CD1c-positive myeloid dendritic cell (primary cell): ENCODE data around the gene CCL21.
A peak's percentile ranks its signal among the peaks of the same experiment; 100 is the strongest.

Experiments
- DNase-seq: peaks from one replicate; pipeline ENCODE4 v3.0.0-alpha.2; 2016; ENCODE audit errors: extremely low spot score

The CCL21 gene

DNA sequence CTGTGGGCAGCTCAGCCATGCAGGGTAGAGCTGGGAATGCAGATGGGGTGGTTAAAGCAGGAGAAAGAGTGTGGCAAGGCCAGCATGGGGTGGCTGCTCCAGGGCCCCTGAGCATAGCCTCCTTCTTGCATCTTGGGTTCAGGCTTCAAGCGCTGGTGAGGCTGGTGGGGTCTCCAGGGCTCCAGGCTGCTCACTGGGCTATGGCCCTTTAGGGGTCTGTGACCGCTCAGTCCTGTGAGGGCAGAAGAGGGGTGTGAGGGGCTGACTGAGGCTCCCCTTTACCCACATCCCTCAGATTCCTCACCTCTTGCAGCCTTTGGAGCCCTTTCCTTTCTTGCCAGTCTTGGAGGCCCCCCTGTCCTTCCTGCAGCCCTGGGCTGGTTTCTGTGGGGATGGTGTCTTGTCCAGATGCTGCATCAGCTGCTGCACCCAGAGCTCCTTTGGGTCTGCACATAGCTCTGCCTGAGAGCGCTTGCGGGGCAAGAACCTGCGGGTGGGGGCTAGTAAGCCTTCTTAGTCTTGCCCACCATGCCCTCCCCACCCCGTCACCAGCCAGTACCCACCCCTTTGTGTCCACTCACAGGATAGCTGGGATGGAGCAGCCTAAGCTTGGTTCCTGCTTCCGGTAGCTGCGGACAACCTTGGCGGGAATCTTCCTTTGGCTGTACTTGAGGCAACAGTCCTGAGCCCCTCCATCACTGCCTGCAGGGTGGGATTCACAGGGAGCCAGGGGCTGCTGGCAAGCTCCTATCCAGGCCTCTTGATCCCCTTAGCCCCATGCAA is 549 bp downstream of the CCL21 start:
- DNase-seq: no peak

DNA sequence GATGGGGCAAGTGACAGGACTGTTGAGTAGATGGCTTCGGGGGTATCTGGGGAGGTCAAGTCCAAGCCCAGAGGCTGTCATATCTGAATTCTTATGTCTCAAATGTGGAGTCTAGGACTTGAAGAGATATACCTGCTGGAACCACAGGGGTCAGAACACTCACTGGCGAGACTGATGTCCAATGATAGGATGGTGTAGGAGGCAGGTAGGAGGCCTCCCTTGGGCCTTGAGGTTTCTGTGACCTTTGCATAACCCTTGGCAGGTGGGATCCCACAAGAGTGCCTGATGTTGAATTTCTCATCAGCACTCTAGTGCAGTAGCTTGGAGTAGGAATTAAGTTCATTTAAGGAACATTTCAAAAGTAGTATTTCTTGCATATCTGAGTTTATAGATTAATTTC is 2.8 kb downstream of the CCL21 start:
- DNase-seq: no peak

DNA sequence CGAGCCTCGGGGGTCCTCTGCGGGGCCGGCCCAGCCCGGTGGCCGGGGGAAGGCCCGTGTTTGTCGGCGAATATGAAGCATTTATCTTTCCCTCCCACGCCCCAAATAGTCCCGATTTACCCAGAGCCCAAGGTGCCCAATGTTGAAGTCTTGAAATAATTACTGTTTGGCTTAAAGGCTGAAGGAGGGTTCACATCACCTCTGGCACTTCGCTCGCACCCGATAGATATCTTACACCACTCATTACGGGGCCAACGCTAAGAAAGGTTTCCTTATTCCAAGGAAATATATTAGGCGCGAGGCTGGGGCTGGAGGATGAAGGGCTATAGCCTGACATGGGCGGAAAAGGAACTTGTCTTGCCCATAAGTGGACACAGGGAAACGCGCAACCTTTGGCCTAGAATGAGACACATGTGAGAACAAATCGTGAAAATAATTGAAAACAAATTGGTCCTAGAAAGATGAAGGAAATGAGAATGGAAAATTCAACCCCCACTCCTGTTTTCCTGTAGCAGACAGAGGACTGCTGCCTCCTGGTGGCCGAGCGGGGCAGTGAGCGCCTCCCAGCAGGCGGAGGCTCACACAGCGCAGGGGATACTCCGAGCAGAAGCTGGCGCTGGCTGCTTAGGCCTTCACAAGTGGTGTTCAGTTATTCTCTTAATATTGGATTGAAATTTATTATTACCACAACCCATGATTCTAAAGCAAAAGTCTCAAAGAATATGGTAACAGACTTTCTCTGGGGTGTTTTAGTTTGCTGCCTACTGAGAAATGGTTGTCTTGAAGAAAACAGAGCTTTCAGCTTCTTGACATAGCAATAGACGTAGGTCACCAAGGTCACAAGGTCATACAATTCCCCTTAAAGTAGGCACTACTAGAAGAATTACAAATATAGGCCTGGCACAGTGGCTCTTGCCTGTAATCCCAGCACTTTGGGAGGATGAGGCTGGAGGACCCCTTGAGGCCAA is 7.9 kb downstream of the CCL21 start:
- DNase-seq: peak; percentile 80

GRCh38 chr9:34701023-34701768 is 8.7 kb downstream of the CCL21 start:
- DNase-seq: peak; percentile 77

DNA sequence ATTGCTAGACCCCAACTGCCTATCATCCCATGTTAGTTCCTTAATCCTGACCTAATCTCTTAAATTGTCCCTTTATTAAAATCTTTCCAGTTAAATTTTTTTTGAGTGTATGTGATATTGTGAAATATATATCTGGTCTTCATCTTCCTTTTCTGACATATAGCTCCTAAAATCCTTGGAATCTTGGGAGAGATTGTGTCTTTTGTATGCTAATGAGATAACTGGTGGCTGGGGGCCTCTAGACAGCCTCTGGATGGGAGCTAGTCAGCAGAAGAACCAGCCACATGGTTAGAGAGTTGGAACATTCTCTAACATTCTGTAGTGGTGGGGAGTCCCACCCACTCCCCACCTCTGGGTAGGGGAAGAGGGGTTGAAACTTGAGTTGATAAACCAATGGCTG is 15.1 kb downstream of the CCL21 start:
- no peak for DNase-seq

DNA sequence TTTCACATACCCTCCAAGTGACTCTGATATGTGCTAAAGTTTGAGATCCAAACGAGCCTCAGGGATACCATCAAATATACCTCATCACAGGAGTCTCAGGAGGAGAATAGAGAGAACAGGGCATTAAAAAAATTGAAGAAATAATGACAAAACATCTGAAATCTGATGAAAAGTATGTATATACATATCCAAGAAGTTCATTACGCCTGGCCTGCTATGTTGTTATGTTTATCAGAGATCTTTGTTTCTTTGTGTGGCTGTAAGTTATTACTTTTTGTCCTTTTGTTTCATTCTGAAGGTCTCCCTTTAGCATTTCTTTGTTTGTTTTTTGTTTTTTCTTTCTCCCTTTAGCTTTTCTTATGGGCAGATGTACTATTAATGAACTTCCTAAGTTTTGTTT is 16.4 kb downstream of the CCL21 start:
- no peak for DNase-seq

DNA sequence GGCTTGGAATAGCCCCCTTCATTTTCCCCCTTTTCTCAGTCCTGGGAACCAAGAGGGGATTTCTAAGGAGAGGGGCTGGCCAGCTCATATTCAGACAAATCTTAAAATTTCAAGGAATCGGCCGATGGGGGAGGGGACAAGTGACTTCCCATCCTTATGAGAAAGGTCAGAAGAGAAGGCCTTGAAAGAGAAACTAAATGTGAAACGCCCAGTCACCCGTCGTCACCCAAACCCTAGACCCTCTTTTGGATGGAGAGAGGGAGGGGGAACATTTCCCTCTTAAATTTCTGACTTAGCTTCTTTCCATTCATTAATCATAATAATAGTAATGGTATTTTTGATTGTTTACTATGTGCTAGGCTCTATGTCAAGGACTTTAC is 18.0 kb downstream of the CCL21 start:
- no peak for DNase-seq

DNA sequence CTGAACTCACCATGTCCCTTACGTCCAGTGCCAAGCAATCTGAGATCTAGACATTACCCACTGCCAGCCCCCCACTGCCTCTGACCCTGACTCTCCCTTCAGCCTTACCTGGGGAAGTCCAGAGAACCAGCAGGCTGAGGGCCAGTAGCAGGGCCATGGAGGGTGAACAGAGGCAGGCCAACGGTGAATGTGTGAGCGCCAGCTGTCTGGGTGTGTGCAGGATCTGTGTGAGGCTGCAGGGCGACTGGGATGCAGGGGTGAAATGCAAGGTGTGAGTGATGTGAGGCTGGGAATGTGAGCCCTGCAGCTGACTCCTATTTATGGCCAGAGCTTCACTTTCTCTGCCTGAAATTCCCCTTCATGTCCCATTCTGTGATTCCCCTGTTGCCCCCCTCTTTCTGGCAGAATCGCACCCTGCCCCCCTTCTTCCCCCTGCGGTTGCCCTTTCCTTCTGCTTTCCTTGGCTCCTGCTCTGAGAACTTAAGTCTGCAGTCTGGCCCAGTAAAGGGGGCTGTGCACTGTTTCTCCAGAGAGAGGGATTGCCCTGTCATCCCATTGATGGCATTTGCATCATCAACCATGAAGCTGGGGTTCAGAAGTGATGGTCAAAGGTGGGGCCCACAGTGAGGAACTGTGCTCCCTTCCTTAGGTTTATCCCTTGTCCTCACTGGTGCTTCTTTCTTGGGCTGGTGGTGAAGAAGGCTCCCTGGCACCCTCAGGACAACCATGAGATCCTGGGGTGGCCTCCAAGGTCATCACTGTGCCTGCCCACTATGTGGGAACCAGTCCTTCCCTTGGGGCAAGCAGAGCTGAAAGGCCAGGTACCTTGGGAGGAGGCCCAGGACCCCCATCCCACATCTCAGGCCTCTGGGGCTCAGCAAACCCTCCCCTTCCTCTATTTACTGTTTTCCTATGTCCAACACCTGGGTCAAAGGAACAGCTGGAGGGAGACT is 18.7 kb downstream of the CCL21 start, which contains the start of gene CCL19:
Gene CCL19, minus strand, starts transcription at position 294 of the 953 bp plus-strand sequence. Its CDS starts 137 bp downstream, at position 157.
- DNase-seq: peak; percentile 3

DNA sequence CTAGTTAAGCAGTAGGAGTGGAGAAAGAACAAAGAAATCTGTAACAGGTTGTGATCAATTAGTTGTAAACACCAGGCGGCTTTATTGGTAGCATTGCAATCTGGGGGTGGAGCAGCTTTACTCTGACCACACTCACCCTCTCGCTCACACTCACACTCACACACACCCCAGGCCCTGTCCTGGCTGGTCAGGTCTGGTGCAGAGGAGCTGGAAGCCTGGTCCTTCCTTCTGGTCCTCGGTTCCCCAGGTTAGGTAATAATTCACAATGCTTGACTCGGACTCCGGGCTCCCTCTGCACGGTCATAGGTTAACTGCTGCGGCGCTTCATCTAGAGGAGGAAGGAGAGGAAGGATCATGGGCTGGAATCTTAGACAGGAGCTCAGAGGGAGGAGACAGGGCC is 20.4 kb downstream of the CCL21 start:
- no peak for DNase-seq

DNA sequence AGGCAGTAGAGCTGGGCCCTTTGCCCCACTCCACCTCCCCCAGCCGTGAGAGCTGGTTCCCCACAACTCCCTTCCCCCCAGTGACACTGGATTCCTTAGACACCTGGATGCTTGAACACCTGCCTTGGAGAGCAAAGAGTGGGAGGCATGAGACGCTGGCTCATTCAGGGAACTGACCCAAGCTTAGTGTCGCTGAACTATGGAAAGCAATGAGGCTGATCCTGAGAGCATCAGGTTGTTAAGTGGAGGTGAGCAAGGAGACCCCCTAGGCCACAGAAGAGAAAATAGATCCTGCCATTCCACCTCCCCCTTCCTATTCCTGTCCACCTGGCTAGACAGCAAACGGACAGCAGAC is 20.8 kb downstream of the CCL21 start:
- no peak for DNase-seq

GRCh38 chr9:34688329-34689115 is 21.4 kb downstream of the CCL21 start:
- DNase-seq: no peak

GRCh38 chr9:34687276-34688030 is 22.5 kb downstream of the CCL21 start:
- peak; percentile 37 for DNase-seq

DNA sequence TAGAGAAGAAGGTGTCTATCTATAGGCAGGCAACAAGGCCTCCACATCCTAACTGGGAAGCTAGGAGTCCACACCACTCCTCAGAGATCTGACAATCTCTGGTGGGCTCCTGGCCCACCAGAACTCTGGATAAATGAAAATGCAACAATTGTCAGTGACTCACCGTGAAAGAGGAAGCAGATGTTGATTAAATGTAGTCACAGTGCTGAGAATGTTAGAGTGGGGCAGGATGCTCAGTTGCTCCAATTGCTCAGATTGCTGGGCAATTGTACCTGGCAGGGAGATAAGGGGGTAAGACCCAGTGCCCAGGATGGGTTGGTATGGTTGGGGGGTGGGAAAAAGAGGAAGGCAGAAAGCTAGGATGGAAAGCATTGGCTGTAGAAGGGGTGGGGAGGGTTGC is 23.2 kb downstream of the CCL21 start:
- peak; percentile 14 for DNase-seq

DNA sequence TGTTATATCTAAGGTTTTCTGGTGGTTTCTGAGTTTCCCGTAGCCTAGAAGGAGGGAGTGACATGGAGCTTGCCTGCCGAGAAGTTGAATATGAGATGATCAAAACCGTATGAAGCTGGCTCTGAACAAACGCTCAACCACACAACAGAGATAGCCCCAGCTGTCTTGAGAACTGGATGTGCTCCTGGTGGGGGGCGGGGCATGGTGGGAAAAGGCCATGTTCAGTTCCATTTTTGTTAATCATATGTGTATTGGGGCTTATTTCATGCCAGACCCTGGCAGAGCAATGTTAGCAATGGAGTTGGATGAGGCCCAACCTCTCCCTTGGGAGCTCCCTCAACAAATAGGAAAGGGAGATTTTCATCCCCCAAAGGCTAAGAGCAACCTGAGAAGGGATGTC is 23.7 kb downstream of the CCL21 start:
- DNase-seq: no peak

GRCh38 chr9:34685591-34685990 is 24.3 kb downstream of the CCL21 start:
- DNase-seq: no peak

- no peak for DNase-seq
Measured at GRCh38 chr9:34684816-34685215, 25.1 kb downstream of the CCL21 start.

GRCh38 chr9:34684145-34684544 is 25.8 kb downstream of the CCL21 start:
- no peak for DNase-seq

GRCh38 chr9:34675869-34676268 is 34.1 kb downstream of the CCL21 start:
- DNase-seq: no peak

DNA sequence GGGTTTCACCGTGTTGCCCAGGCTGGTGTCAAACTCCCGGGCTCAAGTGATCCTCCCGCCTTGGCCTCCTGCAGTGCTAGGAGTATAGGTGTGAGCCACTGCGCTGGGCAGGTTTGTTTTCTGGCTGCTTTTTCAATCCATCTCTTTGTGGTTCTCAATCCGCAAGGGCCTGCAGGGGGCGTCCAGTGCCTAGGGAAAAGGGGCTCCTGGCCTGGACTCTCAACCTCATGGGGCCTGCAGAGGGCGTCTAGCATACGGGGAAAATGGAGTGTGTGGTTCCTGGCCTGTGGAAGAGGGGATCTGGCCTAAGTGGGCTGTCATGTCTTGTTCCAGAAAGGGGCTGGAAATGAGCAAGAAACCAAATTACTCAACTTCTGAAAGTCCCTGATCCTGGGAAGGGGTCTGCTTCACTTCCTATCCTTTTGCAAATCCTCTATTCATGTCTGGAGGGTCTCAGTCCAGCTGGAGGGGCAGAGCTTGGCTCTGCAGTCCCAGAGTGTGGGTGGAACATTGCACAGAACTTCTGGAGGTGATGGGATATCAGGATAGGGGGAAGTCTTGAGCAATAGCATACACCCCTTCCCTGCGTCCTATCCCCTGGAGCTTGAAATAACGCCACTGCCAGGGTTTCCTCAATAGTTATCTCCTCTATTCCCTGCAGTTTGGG is 34.8 kb downstream of the CCL21 start:
- peak; percentile 74 for DNase-seq
